Fibroblast of the aortic adventitia (primary cell): ENCODE results near the gene SPINT4. TPM values are rescaled to one million over a fixed set of nuclear protein-coding genes. Genes with fewer than 3 reads are reported as not detected.

Source experiments
- small RNA-seq: library from RNA; depleted of rRNA; stranded (forward); fragments of <200 nt; gene quantifications from one replicate; pipeline ENCODE3, GENCODE V24; 2012
- total RNA-seq: library from RNA; depleted of rRNA; stranded (reverse); fragments of >200 nt; gene quantifications from 2 replicates; pipeline ENCODE4 v1.2.3, GENCODE V29; 2012; ENCODE audit warnings: low replicate concordance

SPINT4 gene
- total RNA-seq, 1 donor: not detected

Small RNAs within 50 kb of the gene (small RNA-seq; reads per million reads assigned to genes)
- gene MIR3617: 0.57 reads per million
- gene SPINT5P: not detected

Other genes with a start within 250 kb of the SPINT4 start
- not detected in 2 replicates for gene SPINT3, start 206.7 kb upstream of the SPINT4 start, total RNA-seq
- not detected in 2 replicates for gene WFDC6, start 182.9 kb upstream of the SPINT4 start, total RNA-seq
- gene EPPIN, start 174.9 kb upstream of the SPINT4 start, total RNA-seq: not detected in 2 replicates
- gene WFDC8, start 143.1 kb upstream of the SPINT4 start, total RNA-seq: not detected in 2 replicates
- not detected in 2 replicates for gene WFDC10A, start 92.6 kb upstream of the SPINT4 start, total RNA-seq
- gene WFDC9, start 91.1 kb upstream of the SPINT4 start, total RNA-seq: not detected in 2 replicates
- not detected in 2 replicates for gene WFDC11, start 52.1 kb upstream of the SPINT4 start, total RNA-seq
- gene WFDC13, start 20.3 kb upstream of the SPINT4 start, total RNA-seq: not detected in 2 replicates
- gene WFDC10B, start 17.3 kb upstream of the SPINT4 start, total RNA-seq: not detected in 2 replicates
- gene WFDC3, start 69.5 kb downstream of the SPINT4 start, total RNA-seq: 0.18 TPM in 1 of 2 replicates, not detected in the other
- gene DNTTIP1, start 69.6 kb downstream of the SPINT4 start, total RNA-seq: 17.4 and 26.4 TPM in 2 replicates
- 0.49 and 53.3 TPM in 2 replicates for gene UBE2C, start 90.3 kb downstream of the SPINT4 start, total RNA-seq
- gene TNNC2, start 105.0 kb downstream of the SPINT4 start, total RNA-seq: 0.45 and 1.8 TPM in 2 replicates
- 88.8 and 90.7 TPM in 2 replicates for gene SNX21, start 111.5 kb downstream of the SPINT4 start, total RNA-seq
- 17.7 and 25.8 TPM in 2 replicates for gene ACOT8, start 135.0 kb downstream of the SPINT4 start, total RNA-seq
- 1.9 and 4.3 TPM in 2 replicates for gene ZSWIM3, start 135.3 kb downstream of the SPINT4 start, total RNA-seq
- gene ZSWIM1, start 158.9 kb downstream of the SPINT4 start, total RNA-seq: 4.0 and 15.1 TPM in 2 replicates
- gene SPATA25, start 165.3 kb downstream of the SPINT4 start, total RNA-seq: 2.1 and 9.6 TPM in 2 replicates
- gene NEURL2, start 168.9 kb downstream of the SPINT4 start, total RNA-seq: 6.8 and 7.0 TPM in 2 replicates
- gene CTSA, start 169.0 kb downstream of the SPINT4 start, total RNA-seq: 56.2 and 166 TPM in 2 replicates
- gene PLTP, start 189.8 kb downstream of the SPINT4 start, total RNA-seq: 66.9 and 107 TPM in 2 replicates
- 12.1 and 15.9 TPM in 2 replicates for gene PCIF1, start 212.3 kb downstream of the SPINT4 start, total RNA-seq
- gene ZNF335, start 249.9 kb downstream of the SPINT4 start, total RNA-seq: 18.2 and 20.9 TPM in 2 replicates